Measurements from ENCODE around the gene GLRX2.

DNA sequence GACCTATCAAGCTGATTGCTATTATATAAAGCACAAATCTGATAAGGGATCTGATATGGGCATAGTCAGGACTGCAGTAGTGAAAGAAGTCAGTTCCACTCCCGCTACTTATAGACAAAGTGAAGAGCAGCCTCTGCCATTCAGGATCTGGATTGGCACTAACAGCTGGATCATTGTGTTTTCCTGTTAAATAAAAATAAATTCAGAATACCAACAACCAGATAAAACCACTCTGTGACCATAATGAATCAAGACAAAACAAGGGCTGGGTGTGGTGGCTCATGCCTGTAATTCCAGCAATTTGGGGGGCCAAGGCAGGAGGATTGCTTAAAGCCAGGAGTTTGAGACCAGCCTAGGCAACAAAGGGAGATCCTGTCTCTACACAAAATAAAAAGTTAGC lies 5.0 kb upstream of the GLRX2 start:
- TF ChIP-seq POLR2A (IDR thresholded peaks at IDR 0.05), result no peak
- TF ChIP-seq, protein P1, sequence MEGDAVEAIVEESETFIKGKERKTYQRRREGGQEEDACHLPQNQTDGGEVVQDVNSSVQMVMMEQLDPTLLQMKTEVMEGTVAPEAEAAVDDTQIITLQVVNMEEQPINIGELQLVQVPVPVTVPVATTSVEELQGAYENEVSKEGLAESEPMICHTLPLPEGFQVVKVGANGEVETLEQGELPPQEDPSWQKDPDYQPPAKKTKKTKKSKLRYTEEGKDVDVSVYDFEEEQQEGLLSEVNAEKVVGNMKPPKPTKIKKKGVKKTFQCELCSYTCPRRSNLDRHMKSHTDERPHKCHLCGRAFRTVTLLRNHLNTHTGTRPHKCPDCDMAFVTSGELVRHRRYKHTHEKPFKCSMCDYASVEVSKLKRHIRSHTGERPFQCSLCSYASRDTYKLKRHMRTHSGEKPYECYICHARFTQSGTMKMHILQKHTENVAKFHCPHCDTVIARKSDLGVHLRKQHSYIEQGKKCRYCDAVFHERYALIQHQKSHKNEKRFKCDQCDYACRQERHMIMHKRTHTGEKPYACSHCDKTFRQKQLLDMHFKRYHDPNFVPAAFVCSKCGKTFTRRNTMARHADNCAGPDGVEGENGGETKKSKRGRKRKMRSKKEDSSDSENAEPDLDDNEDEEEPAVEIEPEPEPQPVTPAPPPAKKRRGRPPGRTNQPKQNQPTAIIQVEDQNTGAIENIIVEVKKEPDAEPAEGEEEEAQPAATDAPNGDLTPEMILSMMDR (IDR thresholded peaks at IDR 0.05), result no peak

Data from ovary (tissue), 3 donors.